Activated CD8-positive, alpha-beta memory T cell treated with anti-CD3 and anti-CD28 coated beads for 24 hours (primary cell): ENCODE data around the gene PRTFDC1.
A peak's percentile ranks its signal among the peaks of the same experiment; 100 is the strongest.
"Not testable (repeated sequence)": the region's sequence is repeated elsewhere in the genome, so short reads cannot be mapped to it uniquely, and the experiment has no call there.

Experiments
- DNase-seq: peaks from one replicate; pipeline ENCODE4 v3.0.0-alpha.2; 2020

Gene PRTFDC1

GRCh38 chr10:24929056-24929544, 23.3 kb downstream of the PRTFDC1 start:
- DNase-seq: no peak

- DNase-seq: no peak
Measured at GRCh38 chr10:24928163-24928562, 24.2 kb downstream of the PRTFDC1 start.

GRCh38 chr10:24926557-24926956, 25.8 kb downstream of the PRTFDC1 start:
- no peak for DNase-seq

- DNase-seq: no peak
Measured at GRCh38 chr10:24925799-24926198, 26.6 kb downstream of the PRTFDC1 start.

- not testable (repeated sequence) for DNase-seq
Measured at GRCh38 chr10:24924483-24924882, 27.9 kb downstream of the PRTFDC1 start.

- DNase-seq: not testable (repeated sequence)
Measured at GRCh38 chr10:24922222-24922868, 30.1 kb downstream of the PRTFDC1 start.

- peak; percentile 75 for DNase-seq
Measured at GRCh38 chr10:24920907-24921881, 31.2 kb downstream of the PRTFDC1 start.

- DNase-seq: not testable (repeated sequence)
Measured at GRCh38 chr10:24920192-24920591, 32.2 kb downstream of the PRTFDC1 start.

GRCh38 chr10:24919629-24920028, 32.8 kb downstream of the PRTFDC1 start:
- not testable (repeated sequence) for DNase-seq

- DNase-seq: no peak
Measured at GRCh38 chr10:24917979-24918378, 34.4 kb downstream of the PRTFDC1 start.

GRCh38 chr10:24917493-24917892, 34.9 kb downstream of the PRTFDC1 start:
- DNase-seq: no peak

- no peak for DNase-seq
Measured at GRCh38 chr10:24916365-24916764, 36.0 kb downstream of the PRTFDC1 start.

- DNase-seq: no peak
Measured at GRCh38 chr10:24915304-24915703, 37.1 kb downstream of the PRTFDC1 start.

- no peak for DNase-seq
Measured at GRCh38 chr10:24914148-24914547, 38.3 kb downstream of the PRTFDC1 start.

- no peak for DNase-seq
Measured at GRCh38 chr10:24912215-24912614, 40.2 kb downstream of the PRTFDC1 start.

- no peak for DNase-seq
Measured at GRCh38 chr10:24911029-24911428, 41.4 kb downstream of the PRTFDC1 start.

- no peak for DNase-seq
Measured at GRCh38 chr10:24910574-24910973, 41.8 kb downstream of the PRTFDC1 start.

- DNase-seq: no peak
Measured at GRCh38 chr10:24908793-24909423, 43.5 kb downstream of the PRTFDC1 start.

- DNase-seq: no peak
Measured at GRCh38 chr10:24907956-24908355, 44.5 kb downstream of the PRTFDC1 start.

- no peak for DNase-seq
Measured at GRCh38 chr10:24906372-24906771, 46.0 kb downstream of the PRTFDC1 start.

GRCh38 chr10:24904824-24905223, 47.6 kb downstream of the PRTFDC1 start:
- no peak for DNase-seq

- no peak for DNase-seq
Measured at GRCh38 chr10:24902400-24902728, 50.0 kb downstream of the PRTFDC1 start.

- no peak for DNase-seq
Measured at GRCh38 chr10:24901686-24902399, 50.6 kb downstream of the PRTFDC1 start.
